ENCODE measurements around the gene LZTS3. TPM values are rescaled to one million over a fixed set of nuclear protein-coding genes. Genes with fewer than 3 reads are reported as not detected.
"Not testable (repeated sequence)": the region's sequence is repeated elsewhere in the genome, so short reads cannot be mapped to it uniquely, and the experiment has no call there.

The LZTS3 gene
- polyA plus RNA-seq, 3 donors = 16.5 to 20.6 (median 19.9) TPM

DNA sequence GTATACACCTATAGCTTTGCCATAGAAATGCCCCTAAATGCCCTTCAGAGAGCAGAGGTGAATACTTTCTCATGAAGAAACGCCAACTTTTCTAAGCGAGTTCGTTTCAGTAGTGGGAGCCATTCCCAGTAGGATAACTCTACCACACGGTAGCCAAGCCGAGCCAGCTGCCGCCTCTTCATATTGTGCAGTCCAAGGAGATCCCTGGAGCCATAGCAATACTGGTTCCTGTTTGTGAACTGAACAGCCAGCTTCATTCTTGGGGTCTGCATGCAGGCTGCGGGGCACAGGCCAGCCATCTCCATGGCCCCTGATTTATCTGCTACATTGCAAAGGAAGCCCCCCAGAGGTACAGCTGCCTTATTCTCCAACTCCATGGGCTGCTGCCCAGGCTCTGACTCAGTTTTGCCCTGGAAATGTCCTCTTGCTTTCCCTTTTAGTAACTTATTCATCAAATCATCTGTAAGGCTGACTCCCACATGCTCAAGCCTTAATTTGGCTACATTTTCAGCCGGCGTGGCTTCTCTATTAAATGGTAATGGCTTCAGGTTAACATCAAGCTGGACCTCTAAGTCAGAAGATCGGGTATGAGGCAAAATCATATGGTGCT, 26.5 kb downstream of the LZTS3 start:
- DNase-seq = no peak

DNA sequence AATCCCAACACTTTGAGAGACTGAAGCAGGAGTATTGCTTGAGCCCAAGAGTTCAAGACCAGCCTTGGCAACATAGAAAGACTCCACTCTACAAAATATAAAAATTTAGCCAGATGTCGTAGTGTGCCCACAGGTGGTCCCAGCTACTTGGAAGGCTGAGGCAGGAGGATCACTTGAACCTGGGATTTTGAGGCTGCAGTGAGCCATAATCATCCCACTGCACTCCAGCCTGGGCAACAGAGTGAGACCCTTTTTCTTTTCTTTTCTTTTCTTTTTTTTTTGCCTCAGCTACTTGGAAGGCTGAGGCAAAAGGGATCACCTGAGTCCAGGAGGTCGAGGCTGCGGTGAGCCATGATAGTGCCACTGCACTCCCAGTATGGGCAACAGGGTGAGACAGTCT, 31.6 kb downstream of the LZTS3 start:
- no peak for DNase-seq

DNA sequence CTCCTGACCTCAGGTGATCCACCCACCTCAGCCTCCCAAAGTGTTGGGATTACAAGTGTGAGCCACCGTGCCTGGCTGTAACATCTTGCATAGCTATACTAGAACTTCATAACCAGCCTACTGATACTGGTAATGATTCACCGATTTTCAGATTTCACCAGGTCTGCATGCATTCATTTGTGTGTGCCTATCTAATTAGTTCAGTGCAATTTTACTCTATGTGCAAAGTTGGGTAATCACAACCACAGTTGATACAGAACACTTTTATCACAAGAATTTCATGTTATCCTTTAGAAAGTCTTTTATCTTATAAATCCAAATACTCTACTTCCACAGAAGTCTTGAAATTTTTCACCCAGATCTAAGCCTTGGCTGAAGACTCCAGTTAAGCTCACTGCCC, 35.9 kb downstream of the LZTS3 start:
- no peak for DNase-seq

DNA sequence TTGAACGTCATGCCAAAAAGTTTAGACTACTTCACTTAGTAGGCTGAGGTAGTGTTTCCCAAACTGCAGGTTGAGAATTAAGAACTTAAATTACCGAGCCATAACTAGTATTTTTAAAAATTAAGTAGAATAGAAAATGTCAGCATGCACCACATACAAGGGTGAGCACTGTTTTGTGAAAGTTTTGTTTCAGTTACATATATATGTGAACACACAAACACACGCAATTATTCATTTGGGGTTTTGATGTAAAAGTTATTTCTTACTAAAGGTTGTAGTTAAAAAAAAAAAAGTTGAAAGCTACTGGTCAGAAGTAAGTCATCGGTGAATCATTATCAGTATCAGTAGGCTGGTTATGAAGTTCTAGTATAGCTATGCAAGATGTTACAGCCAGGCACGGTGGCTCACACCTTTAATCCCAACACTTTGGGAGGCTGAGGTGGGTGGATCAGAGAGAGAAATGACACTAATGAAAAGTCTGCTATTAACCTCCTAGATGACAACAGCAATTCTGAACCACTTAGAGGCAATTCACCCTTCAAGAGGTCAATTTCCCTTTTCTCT, 37.8 kb downstream of the LZTS3 start:
- no peak for DNase-seq

DNA sequence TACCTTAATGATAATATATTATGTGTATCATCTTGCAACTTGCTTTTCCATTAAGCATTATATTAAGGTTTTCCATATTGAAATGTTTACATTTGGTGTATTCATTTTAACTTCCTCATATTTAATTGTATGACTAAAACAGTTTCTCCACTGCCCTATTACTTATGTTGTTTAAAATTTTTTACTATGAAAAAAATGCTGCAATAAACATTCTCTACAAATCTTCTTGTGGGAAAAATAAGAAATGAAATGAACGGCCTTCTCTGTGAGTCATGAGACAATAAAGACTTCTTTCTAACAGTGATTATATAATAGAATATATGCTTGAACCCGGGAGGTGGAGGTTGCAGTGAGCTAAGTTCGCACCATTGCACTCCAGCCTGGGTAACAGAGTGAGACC, 39.2 kb downstream of the LZTS3 start:
- DNase-seq = no peak

DNA sequence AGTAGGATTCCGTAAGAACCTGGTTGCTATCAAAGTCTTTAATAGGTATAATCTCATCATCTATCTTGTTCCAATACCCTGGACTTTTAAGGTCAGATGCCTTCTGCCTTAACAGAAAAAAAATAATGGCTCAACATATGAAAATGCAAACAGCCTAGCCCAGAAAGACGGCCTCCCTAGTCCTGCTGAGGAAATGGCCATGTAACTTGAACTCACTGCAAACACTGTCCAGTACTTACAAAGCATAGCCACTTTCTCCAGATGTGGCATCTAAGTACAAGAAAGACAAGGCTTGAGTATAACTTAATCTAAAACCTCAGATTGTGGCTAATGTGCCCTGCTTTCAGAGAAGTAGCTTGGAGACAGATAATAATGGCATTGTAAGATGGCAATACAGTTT, 40.2 kb downstream of the LZTS3 start:
- DNase-seq = no peak

DNA sequence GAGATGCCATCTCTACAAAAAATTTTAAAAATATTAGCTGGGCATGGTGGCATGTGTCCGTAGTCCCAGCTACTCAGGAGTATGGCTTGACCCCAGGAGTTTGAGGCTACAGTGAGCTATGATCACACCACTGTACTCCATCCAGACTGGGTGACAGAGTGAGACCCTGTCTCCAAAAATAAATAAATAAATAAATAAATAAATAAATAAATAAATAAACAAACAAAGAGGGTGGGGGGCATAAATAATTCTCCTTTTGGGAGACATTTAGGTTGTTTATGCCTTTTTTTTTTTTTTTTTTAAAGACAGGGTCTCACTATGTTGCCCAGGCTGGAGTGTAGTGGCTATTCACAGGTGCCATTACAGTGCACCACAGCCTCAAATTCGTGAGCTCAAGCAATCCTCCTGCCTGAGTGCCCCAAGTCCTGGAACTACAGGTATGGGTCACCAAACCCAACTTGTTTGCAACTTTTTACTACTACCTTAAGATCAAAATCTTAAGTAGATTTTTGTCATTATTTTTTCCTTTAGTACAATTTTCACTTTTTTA, 43.2 kb downstream of the LZTS3 start:
- no peak for DNase-seq

DNA sequence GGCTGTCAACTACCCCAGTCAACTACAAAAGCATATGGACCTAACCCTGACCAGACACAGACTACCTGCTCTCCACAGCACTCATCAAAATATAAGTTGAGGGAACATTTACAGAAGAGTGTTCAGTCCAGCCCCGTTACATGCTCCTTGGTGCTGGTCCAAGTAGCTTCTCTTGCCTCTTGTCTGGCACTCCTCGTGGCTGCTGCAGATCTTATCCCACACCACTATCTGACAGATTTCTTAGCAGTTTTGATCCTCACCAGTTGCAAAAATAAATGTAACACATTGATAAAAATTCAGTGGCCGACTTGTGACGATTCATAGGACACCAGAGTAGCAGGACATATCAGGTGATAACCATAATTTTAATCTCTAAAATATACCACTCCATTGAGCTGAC, 44.3 kb downstream of the LZTS3 start:
- no peak for DNase-seq

DNA sequence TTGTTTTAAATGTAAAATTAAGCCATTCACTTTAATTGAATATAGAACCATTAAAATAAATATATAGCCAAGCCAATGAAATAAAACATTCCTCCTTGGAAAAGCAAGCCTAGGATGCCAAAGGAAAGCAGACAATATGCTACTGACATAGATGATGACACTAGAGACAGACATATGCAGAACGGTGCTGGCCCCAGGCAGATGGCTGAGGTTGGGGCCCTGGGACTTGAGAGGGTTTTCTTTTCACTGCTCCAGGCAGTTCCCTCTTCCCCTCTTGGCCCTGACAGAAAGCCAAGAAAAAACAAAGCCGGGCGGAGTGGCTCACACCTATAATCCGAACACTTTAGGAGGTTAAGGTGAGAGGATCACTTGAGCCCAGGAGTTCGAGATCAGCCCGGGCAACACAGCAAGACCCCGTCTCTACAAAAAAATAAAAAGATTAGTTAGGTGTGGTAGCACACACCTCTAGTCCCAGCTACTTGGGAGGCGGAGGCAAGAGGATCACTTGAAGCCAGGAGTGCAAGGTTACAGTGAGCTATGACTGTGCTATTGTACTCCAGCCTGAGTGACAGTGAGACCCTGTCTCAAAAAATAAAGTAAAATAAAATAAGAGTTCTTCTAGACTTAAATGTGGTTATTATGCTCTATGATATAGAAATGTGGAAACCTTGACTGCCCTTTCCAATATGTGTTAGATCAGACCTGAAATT, 44.9 kb downstream of the LZTS3 start:
- DNase-seq = no peak

DNA sequence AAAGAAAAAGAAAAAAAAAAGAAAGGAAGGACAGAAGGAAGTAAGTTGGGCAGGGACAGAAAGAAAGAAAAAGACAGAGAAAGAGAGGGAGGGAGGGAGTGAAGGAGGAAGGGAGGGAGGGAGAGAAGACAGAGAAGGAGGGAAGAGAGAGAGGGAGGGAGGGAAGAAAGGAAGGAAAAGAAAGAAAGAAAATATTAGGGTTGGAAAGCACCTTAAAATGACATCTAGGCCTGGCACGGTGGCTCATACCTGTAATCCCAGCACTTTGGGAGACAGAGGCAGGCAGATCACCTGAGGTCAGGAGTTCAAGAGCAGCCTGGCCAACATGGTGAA, 46.9 kb downstream of the LZTS3 start:
- DNase-seq = no peak

DNA sequence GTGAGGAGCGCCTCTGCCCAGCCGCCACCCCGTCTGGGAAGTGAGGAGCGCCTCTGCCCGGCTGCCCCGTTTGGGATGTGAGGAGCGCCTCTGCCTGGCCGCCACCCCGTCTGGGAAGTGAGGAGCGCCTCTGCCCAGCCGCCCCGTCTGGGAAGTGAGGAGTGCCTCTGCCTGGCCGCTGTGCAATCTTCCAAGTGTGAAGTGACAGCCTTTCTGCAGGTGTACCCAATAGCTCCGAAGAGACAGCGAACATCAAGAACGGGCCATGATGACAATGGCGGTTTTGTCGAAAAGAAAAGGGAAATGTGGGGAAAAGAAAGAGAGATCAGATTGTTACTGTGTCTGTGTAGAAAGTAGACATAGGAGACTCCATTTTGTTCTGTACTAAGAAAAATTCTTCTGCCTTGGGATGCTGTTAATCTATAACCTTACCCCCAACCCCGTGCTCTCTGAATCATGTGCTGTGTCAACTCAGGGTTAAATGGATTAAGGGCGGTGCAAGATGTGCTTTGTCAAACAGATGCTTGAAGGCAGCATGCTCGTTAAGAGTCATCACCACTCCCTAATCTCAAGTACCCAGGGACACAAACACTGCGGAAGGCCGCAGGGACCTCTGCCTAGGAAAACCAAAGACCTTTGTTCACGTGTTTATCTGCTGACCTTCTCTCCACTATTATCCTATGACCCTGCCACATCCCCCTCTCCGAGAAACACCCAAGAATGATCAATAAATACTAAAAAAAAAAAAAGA, 47.4 kb downstream of the LZTS3 start:
- not testable (repeated sequence) for DNase-seq

DNA sequence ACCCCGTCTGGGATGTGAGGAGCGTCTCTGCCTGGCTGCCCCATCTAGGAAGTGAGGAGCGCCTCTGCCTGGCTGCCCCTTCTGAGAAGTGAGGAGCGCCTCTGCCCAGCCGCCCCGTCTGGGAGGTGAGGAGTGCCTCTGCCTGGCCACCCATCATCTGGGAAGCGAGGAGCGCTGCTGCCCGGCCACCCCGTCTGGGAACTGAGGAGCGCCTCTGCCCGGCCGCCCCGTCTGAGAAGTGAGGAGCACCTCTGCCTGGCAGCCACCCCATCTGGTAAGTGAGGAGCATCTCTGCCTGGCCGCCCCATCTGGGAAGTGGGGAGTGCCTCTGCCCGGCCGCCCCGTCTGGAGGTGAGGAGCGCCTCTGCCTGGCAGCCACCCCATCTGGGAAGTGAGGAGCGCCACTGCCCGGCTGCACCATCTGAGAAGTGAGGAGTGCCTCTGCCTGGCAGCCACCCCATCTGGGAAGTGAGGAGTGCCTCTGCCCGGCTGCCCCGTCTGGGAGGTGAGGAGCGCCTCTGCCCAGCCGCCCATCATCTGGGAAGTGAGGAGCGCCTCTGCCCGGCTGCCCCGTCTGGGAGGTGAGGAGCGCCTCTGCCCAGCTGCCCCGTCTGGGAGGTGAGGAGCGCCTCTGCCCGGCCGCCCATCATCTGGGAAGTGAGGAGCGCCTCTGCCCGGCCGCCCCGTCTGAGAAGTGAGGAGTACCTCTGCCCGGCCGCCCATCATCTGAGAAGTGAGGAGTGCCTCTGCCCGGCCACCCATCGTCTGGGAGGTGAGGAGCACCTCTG, 48.4 kb downstream of the LZTS3 start:
- DNase-seq = not testable (repeated sequence)

DNA sequence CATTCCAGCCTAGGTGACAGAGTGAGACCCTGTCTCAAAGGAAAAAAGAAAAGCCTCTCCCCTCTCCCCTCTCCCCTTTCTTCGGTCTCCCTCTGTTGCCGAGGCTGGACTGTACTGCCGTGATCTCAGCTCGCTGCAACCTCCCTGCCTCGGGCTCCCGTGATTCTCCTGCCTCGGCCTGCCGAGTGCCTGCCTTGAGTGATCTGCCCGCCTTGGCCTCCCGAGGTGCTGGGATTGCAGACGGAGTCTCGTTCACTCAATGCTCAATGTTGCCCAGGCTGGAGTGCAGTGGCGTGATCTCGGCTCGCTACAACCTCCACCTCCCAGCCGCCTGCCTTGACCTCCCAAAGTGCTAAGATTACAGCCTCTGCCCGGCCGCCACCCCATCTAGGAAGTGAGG, 49.2 kb downstream of the LZTS3 start:
- DNase-seq = not testable (repeated sequence)

DNA sequence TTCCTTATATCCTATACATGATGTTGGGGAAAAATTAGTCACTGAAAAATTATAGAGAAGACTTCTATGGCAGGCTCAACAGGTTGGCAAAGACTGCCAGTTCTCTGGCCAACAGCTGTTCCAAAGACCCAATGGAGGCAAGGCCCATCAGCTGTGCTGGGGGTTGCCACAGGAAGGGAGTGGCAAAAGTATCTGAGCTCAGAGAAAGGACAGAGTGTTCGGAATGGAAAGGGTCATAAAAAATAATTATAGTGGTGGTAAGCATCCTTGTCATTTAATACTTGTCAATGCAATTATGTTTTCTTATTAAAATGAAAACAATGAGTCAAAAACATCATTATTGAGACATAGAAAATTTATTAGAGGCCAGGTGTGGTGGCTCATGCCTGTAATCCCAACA, 49.8 kb downstream of the LZTS3 start:
- DNase-seq = no peak

DNA sequence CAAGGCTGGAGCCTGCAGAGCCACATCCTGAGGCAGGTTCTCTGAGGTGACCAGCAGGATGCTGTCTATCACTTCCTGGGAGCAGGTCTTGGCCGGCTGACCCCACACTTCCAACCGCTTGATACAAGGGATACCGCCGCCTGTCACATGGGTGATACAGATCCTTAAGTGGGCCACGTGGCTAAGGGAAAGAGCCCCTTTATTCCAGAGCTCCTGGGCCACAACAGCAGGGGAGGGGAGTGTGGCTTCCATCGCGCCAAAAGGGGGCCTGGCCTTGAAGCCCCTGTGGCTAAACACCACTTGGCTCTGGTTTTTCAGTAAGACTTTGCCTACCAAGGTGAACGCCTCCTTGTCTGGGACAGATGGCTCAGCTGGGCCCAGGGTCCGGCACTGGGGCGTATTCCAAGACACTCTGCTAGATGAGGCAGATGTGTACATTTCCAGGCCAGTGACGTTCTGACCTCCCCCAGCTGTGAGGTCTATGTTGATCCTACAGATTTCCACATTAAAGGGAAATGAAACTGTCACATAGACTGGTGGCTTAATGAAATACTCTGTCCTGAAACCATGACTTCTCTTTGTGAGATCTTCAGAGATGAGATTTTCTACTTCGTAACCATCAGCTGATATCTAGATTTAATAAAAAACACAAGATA, 51.3 kb downstream of the LZTS3 start:
- no peak for DNase-seq

DNA sequence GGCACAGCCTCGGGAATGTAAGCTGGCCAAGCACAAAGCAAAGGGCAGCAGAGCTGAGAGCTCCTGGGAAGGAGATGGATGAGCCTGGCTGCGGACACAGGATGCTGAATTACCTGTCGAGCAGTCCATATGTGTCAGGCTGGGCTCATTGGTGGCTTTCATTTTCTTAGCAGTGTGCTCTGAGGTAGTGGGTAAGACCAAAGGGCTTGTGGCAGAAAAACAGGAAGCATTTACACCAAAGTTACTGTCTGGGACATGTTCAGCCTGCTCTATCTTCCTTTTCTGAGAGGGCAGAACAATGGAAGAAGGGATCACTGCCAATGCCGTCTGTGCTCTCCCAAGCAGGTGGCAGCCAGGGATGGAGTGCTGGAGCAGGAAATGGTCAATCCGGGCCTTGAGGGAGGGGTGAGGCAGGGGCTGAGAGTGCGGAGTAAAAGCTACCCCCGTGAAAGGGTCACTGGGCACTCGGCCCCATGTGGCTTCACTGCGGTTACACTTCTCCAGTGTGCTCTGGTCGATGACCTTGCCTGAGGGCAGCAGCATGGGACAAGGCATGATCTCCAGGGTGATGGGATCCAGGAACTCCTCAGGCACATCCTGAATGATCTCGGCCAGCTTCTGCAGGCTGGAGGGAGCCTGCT, 52.0 kb downstream of the LZTS3 start:
- no peak for DNase-seq

DNA sequence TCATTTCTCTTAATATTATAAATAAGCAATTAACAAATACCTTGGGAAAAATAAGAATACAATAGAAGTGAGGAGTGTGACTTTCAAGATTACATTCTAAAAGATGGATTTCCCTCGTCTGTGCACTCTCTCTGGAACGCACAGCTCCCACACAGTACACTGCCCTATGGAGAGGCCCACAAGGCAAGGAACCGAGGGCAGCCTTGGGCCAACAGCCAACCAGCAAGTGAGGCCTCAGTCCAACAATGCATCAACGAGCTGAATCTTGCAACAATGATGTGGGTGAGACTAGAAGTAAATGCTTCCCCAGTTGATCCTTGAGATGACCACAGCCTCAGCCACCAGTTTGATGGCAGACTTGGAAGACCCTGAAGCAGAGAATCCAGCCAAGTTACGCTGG, 54.3 kb downstream of the LZTS3 start:
- no peak for DNase-seq

DNA sequence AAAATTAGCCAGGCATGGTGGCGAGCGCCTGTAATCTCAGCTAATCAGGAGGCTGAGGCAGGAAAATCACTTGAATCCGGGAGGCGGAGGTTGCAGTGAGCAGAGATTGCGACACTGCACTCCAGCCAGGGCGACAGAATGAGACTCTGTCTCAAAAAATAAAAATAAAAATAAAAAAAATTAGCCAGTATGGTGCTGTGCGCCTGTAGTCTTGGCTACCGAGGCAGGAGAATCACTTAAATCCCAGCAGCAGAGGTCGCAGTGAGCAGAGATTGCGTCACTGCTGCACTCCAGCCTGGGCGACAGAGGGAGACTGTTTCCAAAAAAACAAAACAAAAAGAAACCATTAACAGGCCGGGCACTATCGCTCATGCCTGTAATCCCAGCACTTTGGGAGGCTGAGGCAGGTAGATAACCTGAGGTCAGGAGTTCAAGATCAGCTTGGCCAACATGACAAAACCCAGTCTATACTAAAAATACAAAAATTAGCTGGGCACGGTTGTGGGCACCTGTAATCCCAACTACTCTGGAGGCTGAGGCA, 55.4 kb downstream of the LZTS3 start:
- peak; percentile 62 for DNase-seq

DNA sequence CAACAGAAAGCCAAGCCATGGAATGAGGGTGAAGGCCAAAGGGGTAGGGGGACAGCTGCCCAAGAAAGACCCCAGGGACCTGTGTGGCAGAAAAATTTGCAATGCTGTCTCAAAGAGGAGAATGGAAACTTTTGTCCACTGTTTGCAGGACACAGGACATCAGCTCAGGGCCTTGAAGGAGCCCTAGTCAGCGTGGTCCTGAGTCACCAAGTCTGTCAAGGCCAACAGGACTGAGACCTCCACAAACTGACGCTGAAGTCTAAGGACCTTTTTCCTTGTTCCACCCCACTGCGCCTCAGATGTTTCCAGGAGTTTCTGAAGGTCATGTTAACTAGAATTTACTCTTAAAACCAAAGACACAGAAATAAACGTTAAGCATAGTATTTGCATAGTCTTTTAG, 57.0 kb downstream of the LZTS3 start:
- no peak for DNase-seq
